GM19372 (cell line): Measurements from ENCODE around the gene ATG4D.
A peak's percentile ranks its signal among the peaks of the same experiment; 100 is the strongest.
"Not testable (repeated sequence)": the region's sequence is repeated elsewhere in the genome, so short reads cannot be mapped to it uniquely, and the experiment has no call there.

Experiments
- ATAC-seq: cut with Tn5 transposase; IDR thresholded peaks from one replicate; pipeline ENCODE4 v1.9.1; 2021; ENCODE audit warnings: mild to moderate bottlenecking, low read depth, moderate library complexity; ENCODE audit not compliant: unreplicated experiment

Gene ATG4D

DNA sequence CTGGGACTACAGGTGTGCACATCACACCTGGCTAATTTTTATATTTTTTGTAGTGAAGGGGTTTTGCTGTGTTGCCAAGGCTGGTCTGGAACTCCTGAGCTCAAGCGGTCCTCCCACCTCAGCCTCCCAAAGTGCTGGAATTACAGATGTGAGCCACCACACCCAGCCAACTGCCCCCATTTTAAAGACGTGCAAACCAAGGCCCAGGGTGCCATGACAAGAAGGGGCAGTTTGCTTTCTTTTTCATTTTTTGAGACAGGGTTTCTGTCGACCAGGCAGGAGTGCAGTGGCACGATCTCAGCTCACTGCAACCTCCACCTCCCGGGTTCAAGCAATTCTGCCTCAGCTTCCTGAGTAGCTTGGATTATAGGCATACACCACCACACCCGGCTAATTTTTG, 30.1 kb downstream of the ATG4D start:
- not testable (repeated sequence) for ATAC-seq

GRCh38 chr19:10574462-10574861, 30.8 kb downstream of the ATG4D start:
- ATAC-seq = no peak

- ATAC-seq = no peak
Observed at GRCh38 chr19:10575011-10575716, 31.5 kb downstream of the ATG4D start.

- ATAC-seq = no peak
Observed at GRCh38 chr19:10577951-10578350, 34.2 kb downstream of the ATG4D start.

DNA sequence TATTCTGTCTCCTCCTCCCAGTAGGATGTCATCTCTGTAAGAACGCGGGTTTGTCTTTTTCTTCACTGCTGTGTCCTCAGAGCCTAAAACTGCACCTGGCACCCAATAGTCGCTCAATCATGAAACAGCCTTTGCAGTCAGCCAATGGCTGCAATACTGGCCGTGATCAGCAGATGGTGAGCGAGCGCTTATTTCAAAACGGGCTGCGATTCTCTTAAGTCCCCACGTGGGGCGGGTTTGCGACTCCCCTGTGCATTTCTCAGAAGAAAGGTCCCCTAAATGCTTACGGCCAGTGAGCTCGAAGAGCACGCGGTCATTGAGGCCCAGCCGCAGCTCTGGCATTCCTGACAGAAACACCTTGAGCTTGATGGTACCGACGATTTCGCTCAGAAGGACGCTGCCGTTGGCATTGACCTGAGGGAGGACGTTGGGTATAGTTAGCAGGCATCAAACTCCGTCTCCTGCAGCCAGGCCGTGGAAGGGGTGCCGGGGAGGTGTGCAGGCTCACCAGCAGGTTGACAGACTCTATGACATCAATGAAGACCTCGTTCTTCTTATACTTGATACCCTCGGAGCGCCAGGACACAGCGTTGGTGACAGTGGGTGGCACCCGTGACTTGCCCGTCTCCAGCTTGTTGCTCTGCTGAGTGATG, 37.4 kb downstream of the ATG4D start:
- ATAC-seq = no peak

- ATAC-seq = no peak
Observed at GRCh38 chr19:10582091-10582490, 38.4 kb downstream of the ATG4D start.

DNA sequence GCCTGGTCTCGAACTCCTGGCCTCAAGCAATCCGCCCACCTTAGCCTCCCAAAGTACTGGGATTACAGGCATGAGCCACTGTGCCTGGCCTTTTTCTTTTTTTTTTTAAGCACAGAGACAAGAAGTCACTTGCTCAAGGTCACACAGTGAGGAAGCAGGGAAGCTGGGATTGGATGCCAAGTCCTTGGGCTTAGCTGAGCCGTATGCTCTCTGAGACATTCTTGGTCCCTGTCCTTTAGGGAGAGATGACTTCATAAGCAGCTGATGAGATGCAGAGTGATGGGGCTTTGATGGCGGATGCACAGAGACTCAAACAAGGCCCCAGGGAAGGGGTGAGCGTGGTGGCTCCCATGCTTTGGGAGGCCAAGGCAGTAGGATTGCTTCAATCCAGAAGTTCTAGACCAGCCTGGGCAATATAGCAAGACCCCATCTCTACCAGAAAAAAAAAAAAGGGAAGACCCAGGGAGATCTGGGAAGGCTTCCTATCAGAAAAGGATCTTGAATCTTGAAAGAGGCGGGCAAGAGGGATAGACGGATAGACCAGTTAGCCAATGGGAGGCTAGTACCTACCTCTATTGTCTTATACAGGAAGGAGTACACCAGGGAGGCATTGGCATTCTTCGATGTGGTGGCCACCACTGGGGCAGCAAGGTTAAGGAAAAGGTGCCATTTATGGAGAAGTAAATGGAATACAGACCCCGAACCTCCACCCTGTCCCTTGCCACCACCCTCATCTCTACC, 39.5 kb downstream of the ATG4D start:
- no peak for ATAC-seq

DNA sequence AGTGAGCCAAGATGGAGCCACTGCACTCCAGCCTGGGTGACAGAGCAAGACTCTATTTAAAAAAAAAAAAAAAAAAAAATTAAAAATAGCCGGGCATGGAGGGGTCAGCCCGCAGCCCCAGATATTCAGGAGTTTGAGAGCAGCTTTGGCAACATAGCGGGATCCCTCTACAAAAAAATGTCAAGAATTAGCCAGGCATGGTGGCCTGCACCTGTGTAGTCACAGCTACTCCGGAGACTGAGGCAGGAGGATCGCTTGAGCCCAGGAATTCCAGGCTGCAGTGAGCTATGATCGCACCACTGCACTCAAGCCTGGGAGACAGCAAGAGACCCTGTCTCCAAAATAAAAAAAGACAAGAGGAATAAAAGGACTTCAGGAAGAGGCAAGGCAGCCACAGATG, 42.7 kb downstream of the ATG4D start:
- ATAC-seq = no peak

DNA sequence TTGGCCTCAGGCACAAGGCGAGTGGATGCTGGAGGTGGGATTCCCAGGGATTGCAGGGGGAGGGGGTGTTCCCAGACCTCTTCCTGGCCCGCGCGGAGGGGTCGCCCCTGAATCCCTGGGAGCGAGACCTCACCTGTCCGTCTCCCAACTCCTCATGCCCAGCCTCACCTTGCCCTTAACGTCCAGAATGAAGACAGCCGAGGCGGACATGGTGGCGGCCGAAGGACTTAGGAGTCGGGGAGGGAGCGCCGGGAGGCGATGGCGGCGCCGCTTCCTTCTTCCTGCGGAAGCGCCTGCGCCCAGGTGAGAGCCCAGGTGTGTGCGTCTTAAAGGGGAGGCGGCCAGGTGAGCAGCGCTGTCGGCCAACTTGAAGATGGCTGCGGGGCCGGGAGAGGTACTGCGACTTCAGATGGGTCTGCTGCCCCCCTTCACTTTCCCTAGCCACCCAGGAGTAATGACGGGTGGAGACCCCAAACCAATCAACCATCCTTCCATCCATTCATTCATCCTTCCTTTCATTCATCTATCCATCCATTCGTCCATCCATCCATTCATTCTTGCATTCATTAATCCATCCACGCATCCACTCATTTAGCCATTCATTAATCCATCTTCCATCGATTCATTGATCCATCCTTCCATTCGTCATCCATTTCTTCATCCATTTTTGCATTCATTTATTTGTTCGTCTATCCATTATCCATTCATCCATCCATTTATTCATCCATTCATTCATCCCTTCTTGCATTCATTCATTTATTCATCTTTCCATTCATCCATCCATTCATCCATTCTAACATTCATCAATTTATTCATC, 43.5 kb downstream of the ATG4D start, which contains the start of gene AP1M2:
Gene AP1M2 (minus strand): TSS at position 291 of the 817 bp plus-strand sequence. CDS start 81 bp downstream, at position 210.
- ATAC-seq = no peak

DNA sequence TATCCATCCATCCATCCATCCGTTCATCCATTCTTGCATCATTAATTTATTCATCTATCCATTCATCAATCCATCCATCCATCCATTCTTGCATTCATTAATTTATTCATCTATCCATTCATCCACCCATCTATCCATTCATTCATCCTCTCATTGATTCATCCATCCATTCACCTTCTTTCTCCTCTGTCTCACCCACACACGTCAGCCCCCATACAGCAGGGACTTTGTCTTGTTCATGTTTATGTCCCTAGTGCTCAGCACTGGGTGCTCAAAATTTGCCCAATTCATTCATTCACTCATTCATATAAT, 44.1 kb downstream of the ATG4D start:
- no peak for ATAC-seq

DNA sequence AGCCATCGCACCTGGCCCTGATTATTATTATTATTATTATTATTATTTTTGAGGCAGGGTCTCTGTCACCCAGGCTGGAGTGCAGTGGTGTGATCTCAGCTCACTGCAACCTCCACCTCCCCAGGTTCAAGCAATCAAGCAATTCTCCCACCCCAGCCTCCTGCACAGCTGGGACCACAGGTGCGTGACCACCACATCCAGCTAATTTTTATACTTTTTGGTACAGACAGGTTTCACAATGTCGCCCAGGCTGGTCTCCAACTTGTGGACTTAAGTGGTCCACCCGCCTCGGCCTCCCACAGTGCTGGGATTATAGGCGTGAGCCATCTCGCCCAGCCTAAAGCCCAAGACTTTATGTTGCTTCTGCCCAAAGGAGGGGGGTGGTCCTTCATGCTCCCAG, 49.4 kb downstream of the ATG4D start:
- no peak for ATAC-seq

- ATAC-seq = no peak
Observed at GRCh38 chr19:10593820-10594637, 50.3 kb downstream of the ATG4D start.

DNA sequence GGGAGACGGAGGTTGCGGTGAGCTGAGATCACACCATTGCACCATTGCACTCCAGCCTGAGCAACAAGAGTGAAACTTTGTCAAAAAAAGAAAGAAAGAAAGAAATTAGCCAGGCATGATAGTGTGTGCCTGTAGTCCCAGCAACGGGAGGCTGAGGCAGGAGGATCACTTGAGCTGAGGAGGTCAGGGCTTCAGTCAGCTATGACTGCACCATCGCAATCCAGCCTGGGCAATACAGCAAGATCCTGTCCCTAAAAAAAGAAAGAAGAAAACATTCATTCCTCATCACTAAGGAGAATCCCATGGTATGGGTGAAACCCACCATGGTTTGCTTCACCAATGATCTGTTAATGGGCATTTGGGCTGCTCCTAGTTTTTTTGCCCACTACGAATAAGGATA, 56.4 kb downstream of the ATG4D start:
- ATAC-seq = no peak

GRCh38 chr19:10601999-10602329, 58.3 kb downstream of the ATG4D start:
- no peak for ATAC-seq

GRCh38 chr19:10602330-10603083, 58.8 kb downstream of the ATG4D start:
- ATAC-seq = peak; percentile 50
